HL-60 (cell line): ENCODE results near the gene RGMB.

Experiments
- DNase-seq, 2 experiments: peaks; one replicate each; pipeline ENCODE4 v3.0.0-alpha.2; 2010 to 2020; ENCODE audit warnings: low read depth in 1 of 2, low spot score in 1 of 2
- H3K27ac ChIP-seq: fragments of 250-450 bp; sonication (Bioruptor Pico); replicated peaks from 2 replicates; pipeline ENCODE4 v1.5.1; 2020; ENCODE audit warnings: mild to moderate bottlenecking, moderate library complexity
- H3K27me3 ChIP-seq: fragments of 250-450 bp; sonication (Bioruptor Pico); 2 replicates; pipeline ENCODE4 v1.5.1; 2021; ENCODE audit warnings: mild to moderate bottlenecking, moderate library complexity; ENCODE audit not compliant: insufficient read depth, poor library complexity, severe bottlenecking
- H3K4me3 ChIP-seq: replicated peaks from 2 replicates; pipeline ENCODE4 v1.5.1; 2011; ENCODE audit warnings: mild to moderate bottlenecking, control low read depth, low read length; ENCODE audit not compliant: insufficient read depth
- GABPA ChIP-seq: IDR thresholded peaks from 2 replicates; pipeline ENCODE4 v1.6.1; 2012; ENCODE audit warnings: low read depth
- POLR2AphosphoS5 ChIP-seq: IDR thresholded peaks from 2 replicates; pipeline ENCODE4 v1.6.1; 2012; ENCODE audit warnings: low read depth
- REST ChIP-seq: IDR thresholded peaks from 2 replicates; pipeline ENCODE4 v1.6.1; 2012; ENCODE audit warnings: low read depth; ENCODE audit not compliant: insufficient replicate concordance
- SPI1 ChIP-seq: IDR thresholded peaks from 2 replicates; pipeline ENCODE4 v1.6.1; 2012; ENCODE audit warnings: low read depth, mild to moderate bottlenecking, borderline replicate concordance
- TF ChIP-seq, protein P1 (sequence below): IDR thresholded peaks from one replicate; pipeline ENCODE4 v1.5.1; 2011; ENCODE audit warnings: low read length, control low read depth, inconsistent platforms; ENCODE audit not compliant: insufficient read depth

Gene RGMB

GRCh38 chr5:98813755-98814154 lies 40.3 kb downstream of the RGMB start:
- Histone ChIP-seq H3K27me3 (no peaks in the 10 kb centered on the region), H3K27ac (no peak overlapping the region), H3K4me3 (no peak overlapping the region)
- TF ChIP-seq, protein P1, sequence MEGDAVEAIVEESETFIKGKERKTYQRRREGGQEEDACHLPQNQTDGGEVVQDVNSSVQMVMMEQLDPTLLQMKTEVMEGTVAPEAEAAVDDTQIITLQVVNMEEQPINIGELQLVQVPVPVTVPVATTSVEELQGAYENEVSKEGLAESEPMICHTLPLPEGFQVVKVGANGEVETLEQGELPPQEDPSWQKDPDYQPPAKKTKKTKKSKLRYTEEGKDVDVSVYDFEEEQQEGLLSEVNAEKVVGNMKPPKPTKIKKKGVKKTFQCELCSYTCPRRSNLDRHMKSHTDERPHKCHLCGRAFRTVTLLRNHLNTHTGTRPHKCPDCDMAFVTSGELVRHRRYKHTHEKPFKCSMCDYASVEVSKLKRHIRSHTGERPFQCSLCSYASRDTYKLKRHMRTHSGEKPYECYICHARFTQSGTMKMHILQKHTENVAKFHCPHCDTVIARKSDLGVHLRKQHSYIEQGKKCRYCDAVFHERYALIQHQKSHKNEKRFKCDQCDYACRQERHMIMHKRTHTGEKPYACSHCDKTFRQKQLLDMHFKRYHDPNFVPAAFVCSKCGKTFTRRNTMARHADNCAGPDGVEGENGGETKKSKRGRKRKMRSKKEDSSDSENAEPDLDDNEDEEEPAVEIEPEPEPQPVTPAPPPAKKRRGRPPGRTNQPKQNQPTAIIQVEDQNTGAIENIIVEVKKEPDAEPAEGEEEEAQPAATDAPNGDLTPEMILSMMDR: no peak
- TF ChIP-seq GABPA: no peak
- TF ChIP-seq SPI1: no peak
- TF ChIP-seq POLR2AphosphoS5: no peak
- TF ChIP-seq REST: no peak
- no peak for DNase-seq

GRCh38 chr5:98816582-98817222 lies 43.2 kb downstream of the RGMB start:
- no peaks in the 10 kb centered on the region for H3K27me3 ChIP-seq
- H3K4me3 ChIP-seq: no peak overlapping the region
- H3K27ac ChIP-seq: no peak overlapping the region
- no peak for DNase-seq
- no peak for TF ChIP-seq GABPA
- TF ChIP-seq, protein P1: no peak
- no peak for TF ChIP-seq POLR2AphosphoS5
- no peak for TF ChIP-seq SPI1
- no peak for TF ChIP-seq REST

- no peak for DNase-seq
- Histone ChIP-seq H3K4me3 (no peak overlapping the region), H3K27me3 (no peaks in the 10 kb centered on the region), H3K27ac (no peak overlapping the region)
- TF ChIP-seq POLR2AphosphoS5: no peak
- TF ChIP-seq GABPA: no peak
- TF ChIP-seq, protein P1: no peak
- TF ChIP-seq SPI1: no peak
- TF ChIP-seq REST: no peak
These were observed 52.3 kb downstream of the RGMB start for GRCh38 chr5:98825582-98826375.
